NCI-H1417 treated with DMSO at 0.1 percent for 48 hours (cell line): ENCODE measurements around the gene GRM3.

Experiments
- DNase-seq: peaks from one replicate; lab custom pipeline; 2025; lab: John Stamatoyannopoulos, UW

GRM3 gene

DNA sequence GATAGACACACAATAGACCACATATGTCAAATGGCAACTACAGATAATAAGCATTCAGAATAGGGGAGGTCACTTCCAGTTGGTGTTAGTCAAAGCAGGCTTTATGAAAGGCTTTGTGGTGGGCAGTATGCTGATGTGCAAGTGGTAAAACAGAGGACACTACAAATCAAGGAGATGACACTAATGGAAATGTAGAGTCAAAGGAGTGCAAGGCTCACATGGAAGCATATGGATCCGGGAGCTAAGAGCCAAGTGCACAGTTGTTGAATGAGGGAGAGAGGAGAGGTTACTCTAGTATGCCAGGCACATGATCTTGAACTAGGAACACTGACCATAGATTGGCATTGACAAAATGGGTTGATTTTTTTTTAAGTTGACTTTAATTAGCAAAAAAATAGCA lies 62.7 kb downstream of the GRM3 start:
- DNase-seq: no peak

DNA sequence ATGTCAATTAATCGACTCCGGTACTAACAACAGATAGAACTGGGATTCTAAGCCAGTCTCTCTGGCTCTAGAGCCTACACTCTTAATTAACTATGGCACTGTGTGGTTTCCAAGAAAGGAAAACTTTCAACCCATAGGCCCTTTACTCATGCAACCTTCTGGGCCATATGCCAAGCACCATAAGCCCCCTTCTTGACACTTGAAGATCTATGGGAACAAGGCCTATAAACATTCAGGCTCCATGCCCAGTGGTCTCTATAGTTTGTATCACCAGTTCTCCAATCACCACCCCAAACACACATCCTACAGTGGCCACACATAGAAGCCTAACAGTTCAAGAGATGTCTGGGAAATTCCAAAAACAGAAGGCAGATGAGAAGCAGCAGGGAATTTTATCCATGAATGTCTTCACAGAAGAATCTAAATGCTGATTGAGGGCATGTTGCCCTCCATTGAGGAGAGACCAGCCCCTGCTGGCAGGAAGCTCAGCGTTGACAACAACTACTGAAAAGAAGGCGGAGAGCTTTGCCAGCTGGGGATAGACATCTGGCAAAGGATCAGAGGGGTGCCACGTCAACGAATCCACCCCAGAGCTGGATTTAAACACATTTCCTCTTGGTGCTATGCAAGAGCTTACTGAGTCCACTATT lies 64.4 kb downstream of the GRM3 start:
- DNase-seq: no peak

GRCh38 chr7:86720306-86720705 lies 76.6 kb downstream of the GRM3 start:
- no peak for DNase-seq

DNA sequence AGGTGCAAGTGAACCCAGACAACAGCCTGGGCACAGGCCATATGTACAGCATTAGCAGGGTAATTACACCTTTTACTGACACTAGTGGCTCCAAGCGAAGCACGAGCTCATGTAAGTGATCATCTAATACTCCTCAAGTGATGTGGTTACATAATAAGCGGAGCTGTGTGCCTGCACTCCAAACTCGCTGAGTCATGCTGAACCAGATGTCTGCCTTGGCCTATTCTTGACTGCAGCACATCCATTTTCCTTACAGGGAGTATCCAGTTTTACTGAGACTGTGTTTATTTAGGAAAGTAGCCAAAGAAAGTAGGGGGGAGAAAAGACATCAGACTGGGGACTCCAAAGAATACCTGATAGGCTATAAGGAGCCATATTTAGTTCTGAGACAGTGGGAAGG lies 90.1 kb downstream of the GRM3 start:
- DNase-seq: no peak

DNA sequence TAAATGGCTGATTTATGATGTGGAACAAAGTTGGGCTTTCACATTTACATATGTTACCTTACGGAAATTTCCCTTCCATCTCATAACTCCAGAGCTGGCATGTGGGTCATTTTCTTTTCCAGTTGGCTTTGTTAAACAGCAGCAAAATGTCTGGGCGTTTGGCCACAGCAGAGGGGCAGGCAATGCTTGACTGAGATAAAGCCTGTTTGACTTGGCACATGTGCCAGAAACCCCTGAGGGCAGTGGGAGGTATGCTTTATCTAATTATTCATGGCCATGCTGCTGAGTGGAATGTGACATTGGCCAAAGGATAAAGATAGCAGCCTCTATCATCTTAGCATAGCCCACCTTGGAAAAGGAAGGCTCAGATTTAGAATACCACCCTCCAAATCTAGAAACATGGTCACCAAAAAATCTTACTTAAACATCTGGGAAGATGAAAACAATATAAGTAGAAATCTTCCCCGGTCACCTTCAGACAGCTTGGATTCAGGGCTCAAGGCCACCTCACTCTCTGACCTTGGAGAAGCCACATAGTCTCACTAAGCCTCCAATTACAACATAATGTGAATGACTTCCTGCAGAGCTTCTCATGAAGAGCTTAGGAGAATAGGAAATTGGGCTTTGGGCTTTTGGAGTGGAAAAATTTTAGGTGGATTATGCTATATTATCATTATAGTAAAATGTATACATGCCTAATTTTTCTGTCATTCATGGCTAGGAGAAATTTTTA lies 101.5 kb downstream of the GRM3 start:
- no peak for DNase-seq

DNA sequence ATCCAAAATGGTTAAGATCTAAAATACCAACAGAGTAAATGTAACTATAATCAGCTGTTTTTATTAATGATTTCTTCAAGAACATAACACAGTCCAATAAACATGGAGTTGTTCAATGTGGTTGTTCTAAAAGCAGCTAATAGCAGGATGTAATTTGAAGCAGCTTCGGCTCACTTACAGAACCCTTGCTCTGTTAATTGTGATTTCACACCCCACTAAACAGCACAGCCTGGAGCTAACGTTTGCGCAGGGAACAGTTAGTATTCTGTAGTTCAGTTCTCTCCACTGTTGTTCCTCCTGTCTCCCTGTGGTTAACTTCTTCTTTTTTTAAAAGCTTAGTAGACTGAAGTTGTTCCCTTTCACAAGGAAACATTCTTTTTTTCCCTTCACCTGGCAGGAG lies 104.0 kb downstream of the GRM3 start:
- DNase-seq: no peak

DNA sequence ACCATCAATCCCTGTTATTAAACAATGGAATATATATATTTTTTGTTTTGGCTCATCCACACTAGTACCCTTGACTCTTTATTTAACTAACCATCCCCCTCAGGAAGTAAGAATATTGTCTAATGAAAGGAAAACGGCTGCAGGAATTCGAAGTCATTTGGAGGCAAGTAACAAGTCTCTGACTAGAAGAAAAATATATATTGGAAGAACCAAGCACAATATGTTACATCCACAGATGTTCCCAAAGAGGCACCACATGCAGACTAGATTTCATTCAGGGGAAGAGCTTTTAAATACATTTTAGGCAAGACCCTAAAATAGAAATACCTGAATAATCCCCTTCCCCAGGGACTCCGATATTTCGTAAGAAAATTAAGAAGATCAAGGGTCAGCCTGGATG lies 104.5 kb downstream of the GRM3 start:
- DNase-seq: no peak

DNA sequence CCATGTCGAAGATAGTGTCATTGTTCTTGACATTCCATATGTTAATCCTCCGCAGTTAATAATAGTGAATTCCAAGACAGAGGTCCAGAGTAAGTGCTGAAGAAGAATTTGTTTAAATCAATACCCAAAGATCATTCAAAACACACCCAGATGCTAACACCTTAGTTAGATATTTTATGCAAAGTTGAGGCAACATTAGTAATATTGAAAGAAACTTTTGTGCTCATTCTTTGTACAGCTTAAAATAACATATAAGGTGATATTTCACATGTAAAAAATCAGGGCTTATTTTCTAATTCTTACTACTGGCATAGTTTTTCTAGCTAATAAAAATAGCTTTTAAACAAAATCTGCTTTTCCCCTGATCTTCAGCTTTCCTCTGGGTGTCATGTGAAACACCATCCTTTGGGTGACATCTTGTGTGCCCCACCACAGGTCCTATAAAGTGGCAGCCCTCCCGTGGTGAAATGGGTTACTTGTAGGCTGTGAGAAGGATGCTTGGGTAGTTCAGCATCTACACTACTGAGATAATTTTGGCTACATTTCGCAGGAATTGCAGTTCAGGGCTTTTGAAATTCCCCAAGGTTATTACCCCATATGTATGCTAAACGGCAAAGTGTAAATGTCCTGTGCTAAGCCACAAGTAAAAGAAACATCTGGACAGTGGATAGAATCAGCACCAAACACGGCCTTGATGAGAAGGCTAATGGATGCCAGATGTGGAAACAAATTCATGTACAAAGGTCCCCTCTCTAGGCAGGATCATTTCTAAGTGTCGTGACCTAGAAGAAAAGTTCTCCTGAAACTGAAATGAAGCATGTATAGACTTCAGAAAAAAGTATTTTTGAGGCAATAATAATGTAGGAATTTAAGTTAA lies 105.4 kb downstream of the GRM3 start:
- DNase-seq: no peak

DNA sequence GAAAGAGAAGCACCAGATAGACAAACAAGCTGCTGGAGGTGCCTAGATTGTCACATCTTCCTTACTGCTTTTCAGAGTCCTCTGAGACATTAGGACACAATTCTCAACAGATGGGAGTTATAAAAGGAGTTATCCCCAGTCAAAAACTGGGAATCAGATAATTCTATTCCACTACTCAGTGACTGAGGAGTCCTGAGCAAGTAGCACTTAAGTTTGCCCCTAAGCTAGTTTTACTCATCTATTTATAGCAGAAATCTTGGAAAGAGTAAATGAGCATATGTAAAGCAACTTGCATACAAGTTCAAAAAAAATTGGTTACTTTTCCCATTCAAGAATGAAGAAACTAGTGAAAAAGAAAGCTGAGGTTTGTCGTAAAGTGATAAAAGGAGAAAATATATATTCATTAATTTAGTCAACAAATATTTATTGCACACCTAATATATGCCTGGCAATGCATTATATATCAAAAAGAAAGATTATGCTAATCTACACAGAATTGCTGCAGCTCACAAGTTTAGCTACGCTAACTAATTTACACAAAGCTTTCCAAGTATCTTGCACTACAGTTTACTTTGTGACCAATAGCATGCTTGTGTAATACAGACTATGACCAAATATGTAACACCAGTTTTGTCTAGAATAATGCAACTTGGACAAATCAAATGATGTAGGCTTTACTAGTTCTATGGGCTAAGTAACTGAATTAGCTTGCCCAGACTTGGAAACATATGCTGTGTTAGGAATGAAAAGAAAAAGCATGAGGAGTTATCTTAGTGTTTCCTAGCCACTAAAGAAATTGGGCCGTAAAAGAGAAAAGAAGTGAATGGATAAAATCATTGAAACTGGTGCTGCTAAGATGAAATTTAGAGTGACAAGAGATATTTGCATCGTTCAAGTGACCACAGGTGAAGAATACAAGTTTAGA lies 106.3 kb downstream of the GRM3 start:
- no peak for DNase-seq

- no peak for DNase-seq
These were observed 116.5 kb downstream of the GRM3 start for GRCh38 chr7:86760236-86760635.

GRCh38 chr7:86762129-86762528 lies 118.4 kb downstream of the GRM3 start:
- DNase-seq: no peak

DNA sequence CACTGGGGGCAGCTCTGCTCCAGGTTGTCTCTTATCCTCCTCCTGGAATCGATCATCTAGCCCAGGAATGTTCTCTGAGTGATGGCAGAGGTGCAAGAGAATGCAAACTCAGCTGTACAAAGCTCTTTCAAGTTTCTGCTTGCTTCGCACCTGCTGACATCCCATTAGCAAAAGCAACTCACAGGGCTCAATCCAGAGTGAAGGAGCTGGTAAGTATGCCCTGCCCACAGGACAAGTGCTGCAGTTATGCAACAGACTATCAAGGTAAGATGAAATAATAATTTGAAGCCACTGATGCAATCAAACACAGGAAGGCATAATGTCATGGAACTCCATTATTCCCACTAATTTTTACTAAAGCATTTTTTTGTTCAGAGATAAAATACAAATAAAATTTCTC lies 122.2 kb downstream of the GRM3 start:
- no peak for DNase-seq

- DNase-seq: no peak
These were observed 124.7 kb downstream of the GRM3 start for GRCh38 chr7:86768394-86768793.

GRCh38 chr7:86768967-86769760 lies 125.5 kb downstream of the GRM3 start:
- no peak for DNase-seq

GRCh38 chr7:86773309-86773708 lies 129.6 kb downstream of the GRM3 start:
- no peak for DNase-seq

GRCh38 chr7:86775203-86775602 lies 131.5 kb downstream of the GRM3 start:
- DNase-seq: no peak

DNA sequence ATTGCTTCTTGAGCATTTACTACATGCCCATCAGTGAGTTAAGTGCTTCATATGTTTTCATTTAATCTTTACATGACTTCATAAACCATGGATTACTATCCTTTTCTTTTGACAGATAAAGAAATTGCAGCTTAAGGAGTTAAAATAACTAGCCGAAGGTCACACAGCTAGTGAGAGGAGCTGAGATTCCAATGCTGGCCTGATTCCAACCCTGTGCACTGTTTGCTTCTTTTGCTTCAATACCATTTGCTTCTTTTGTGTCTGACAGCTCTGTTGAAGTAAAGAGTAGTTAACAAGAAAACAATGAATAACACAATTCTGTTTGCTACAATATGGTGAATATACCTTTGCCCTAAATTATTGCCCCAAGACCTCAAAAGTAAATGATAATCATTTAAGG lies 132.4 kb downstream of the GRM3 start:
- DNase-seq: no peak

GRCh38 chr7:86778271-86778670 lies 134.6 kb downstream of the GRM3 start:
- DNase-seq: no peak

DNA sequence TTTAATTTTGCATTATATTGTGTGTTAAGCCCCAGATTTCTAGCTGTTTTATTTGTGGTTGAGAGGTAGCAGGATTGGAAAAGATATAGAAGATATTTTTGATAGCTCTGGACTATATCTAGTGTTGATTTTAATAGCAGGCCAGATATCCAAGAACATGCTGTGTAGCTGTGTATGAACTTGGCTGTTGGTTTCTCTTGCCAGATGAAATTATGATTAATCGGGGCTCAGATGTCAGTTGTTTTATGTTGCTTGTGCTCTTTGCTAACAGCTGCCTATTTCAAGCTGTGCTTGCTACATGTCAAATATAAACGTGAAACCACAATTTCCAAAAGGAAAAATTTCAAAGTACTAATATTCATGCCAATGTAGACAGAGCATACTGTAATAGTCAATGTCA lies 141.1 kb downstream of the GRM3 start:
- no peak for DNase-seq

DNA sequence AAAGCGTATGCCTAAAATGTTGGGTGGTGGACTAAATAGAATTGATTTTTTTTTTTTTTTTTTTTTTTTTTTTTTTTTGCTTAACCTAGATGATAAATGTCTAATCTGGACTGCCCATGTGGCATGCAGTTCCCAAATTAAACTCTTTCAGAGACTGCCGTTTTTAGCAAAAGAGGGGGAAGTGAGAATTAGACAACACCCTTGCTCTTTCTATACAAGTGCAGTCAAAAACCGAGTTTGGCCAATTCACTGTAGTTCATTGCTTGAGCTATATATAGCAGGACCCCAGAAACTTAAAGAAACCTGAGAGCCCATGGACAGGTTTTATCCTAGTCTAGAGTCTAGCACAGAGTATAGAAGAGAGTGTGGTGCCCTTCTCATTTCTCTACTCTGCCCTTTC lies 141.9 kb downstream of the GRM3 start:
- no peak for DNase-seq

GRCh38 chr7:86786376-86786775 lies 142.7 kb downstream of the GRM3 start:
- no peak for DNase-seq
